Measurements from ENCODE around the gene COL11A2. TPM values are rescaled to one million over a fixed set of nuclear protein-coding genes. Genes with fewer than 3 reads are reported as not detected.
A peak's percentile ranks its signal among the peaks of the same experiment; 100 is the strongest.

Gene COL11A2
- total RNA-seq, 1 donor from 2014 or later = 0.53 TPM

- no peak for DNase-seq (ENCODE audit: extremely low read depth, low read depth, low spot score)
Measured at GRCh38 chr6:33206864-33207551, 14.7 kb upstream of the COL11A2 start.

GRCh38 chr6:33206027-33206863 lies 14.0 kb upstream of the COL11A2 start:
- DNase-seq (ENCODE audit: extremely low read depth, low read depth, low spot score) = no peak

GRCh38 chr6:33205191-33206026 lies 13.1 kb upstream of the COL11A2 start:
- DNase-seq (ENCODE audit: extremely low read depth, low read depth, low spot score) = no peak

- no peak for DNase-seq (ENCODE audit: extremely low read depth, low read depth, low spot score)
Measured at GRCh38 chr6:33204415-33205190, 12.3 kb upstream of the COL11A2 start, which contains the start of gene HSD17B8. Gene HSD17B8 (plus strand): TSS chr6:33204655. CDS start chr6:33204669, 14 bp downstream.

GRCh38 chr6:33204165-33204414 lies 11.8 kb upstream of the COL11A2 start:
- no peak for DNase-seq (ENCODE audit: extremely low read depth, low read depth, low spot score)

- DNase-seq (ENCODE audit: extremely low read depth, low read depth, low spot score) = no peak
Measured at GRCh38 chr6:33203443-33204164, 11.3 kb upstream of the COL11A2 start.

GRCh38 chr6:33202799-33203198 lies 10.5 kb upstream of the COL11A2 start:
- DNase-seq (ENCODE audit: extremely low read depth, low read depth, low spot score) = no peak

GRCh38 chr6:33201935-33202334 lies 9.7 kb upstream of the COL11A2 start:
- no peak for DNase-seq (ENCODE audit: extremely low read depth, low read depth, low spot score)

- no peak for DNase-seq (ENCODE audit: extremely low read depth, low read depth, low spot score)
Measured at GRCh38 chr6:33201147-33201545, 8.9 kb upstream of the COL11A2 start.

- DNase-seq (ENCODE audit: extremely low read depth, low read depth, low spot score) = peak; percentile 98
Measured at GRCh38 chr6:33200219-33201146, 8.2 kb upstream of the COL11A2 start, which contains the start of the genes RXRB and SLC39A7. Gene RXRB (minus strand): TSS chr6:33200665. CDS start chr6:33200476, 189 bp downstream. Gene SLC39A7 (plus strand): TSS chr6:33200867. CDS start chr6:33201246, 379 bp downstream.

GRCh38 chr6:33199687-33200218 lies 7.5 kb upstream of the COL11A2 start:
- no peak for DNase-seq (ENCODE audit: extremely low read depth, low read depth, low spot score)

GRCh38 chr6:33198853-33199436 lies 6.7 kb upstream of the COL11A2 start:
- DNase-seq (ENCODE audit: extremely low read depth, low read depth, low spot score) = no peak

- DNase-seq (ENCODE audit: extremely low read depth, low read depth, low spot score) = no peak
Measured at GRCh38 chr6:33198159-33198852, 6.0 kb upstream of the COL11A2 start.

- no peak for DNase-seq (ENCODE audit: extremely low read depth, low read depth, low spot score)
Measured at GRCh38 chr6:33197431-33198048, 5.3 kb upstream of the COL11A2 start.

GRCh38 chr6:33195304-33196165 lies 3.3 kb upstream of the COL11A2 start:
- no peak for DNase-seq (ENCODE audit: extremely low read depth, low read depth, low spot score)

- DNase-seq (ENCODE audit: extremely low read depth, low read depth, low spot score) = no peak
Measured at GRCh38 chr6:33194431-33194979, 2.2 kb upstream of the COL11A2 start.
